ENCODE results near the gene FARS2.

The FARS2 gene

GRCh38 chr6:5249451-5250122 is 11.7 kb upstream of the FARS2 start:
- no peak for DNase-seq

- no peak for DNase-seq
Measured at GRCh38 chr6:5250451-5250850, 10.9 kb upstream of the FARS2 start.

GRCh38 chr6:5250911-5251310 is 10.4 kb upstream of the FARS2 start:
- DNase-seq, result no peak

- no peak for DNase-seq
Measured at GRCh38 chr6:5256952-5257351, 4.4 kb upstream of the FARS2 start.

GRCh38 chr6:5257400-5257799 is 3.9 kb upstream of the FARS2 start:
- no peak for DNase-seq

GRCh38 chr6:5259428-5259827 is 1.9 kb upstream of the FARS2 start:
- DNase-seq, result no peak

GRCh38 chr6:5260111-5260620 is 1.1 kb upstream of the FARS2 start:
- DNase-seq, result peak; percentile 81

GRCh38 chr6:5261545-5262109 is 314 bp downstream of the FARS2 start:
- DNase-seq, result no peak

GRCh38 chr6:5266423-5266822 is 5.1 kb downstream of the FARS2 start:
- no peak for DNase-seq

GRCh38 chr6:5270093-5270680 is 8.9 kb downstream of the FARS2 start:
- no peak for DNase-seq

- DNase-seq, result no peak
Measured at GRCh38 chr6:5271926-5272325, 10.6 kb downstream of the FARS2 start.

GRCh38 chr6:5274231-5274630 is 12.9 kb downstream of the FARS2 start:
- no peak for DNase-seq

- no peak for DNase-seq
Measured at GRCh38 chr6:5275497-5275896, 14.2 kb downstream of the FARS2 start.

- DNase-seq, result no peak
Measured at GRCh38 chr6:5276581-5276980, 15.3 kb downstream of the FARS2 start.

GRCh38 chr6:5277589-5277988 is 16.3 kb downstream of the FARS2 start:
- DNase-seq, result no peak

GRCh38 chr6:5278047-5278446 is 16.7 kb downstream of the FARS2 start:
- no peak for DNase-seq

GRCh38 chr6:5278565-5279120 is 17.3 kb downstream of the FARS2 start:
- no peak for DNase-seq

- peak in 1 of 2 donors; percentile 30 for DNase-seq
Measured at GRCh38 chr6:5279891-5280338, 18.6 kb downstream of the FARS2 start.

GRCh38 chr6:5280920-5281319 is 19.6 kb downstream of the FARS2 start:
- DNase-seq, result no peak

- DNase-seq, result no peak
Measured at GRCh38 chr6:5282191-5282623, 20.9 kb downstream of the FARS2 start.

- no peak for DNase-seq
Measured at GRCh38 chr6:5285081-5285480, 23.8 kb downstream of the FARS2 start.

GRCh38 chr6:5285526-5285925 is 24.2 kb downstream of the FARS2 start:
- no peak for DNase-seq

- DNase-seq, result no peak
Measured at GRCh38 chr6:5286780-5287179, 25.5 kb downstream of the FARS2 start.

Data from CD4-positive, alpha-beta T cell treated with Interleukin-4 for 1 hour (primary cell).